NCI-H82 (cell line): Measurements from ENCODE around the gene SLC16A13.

Experiments
- DNase-seq: peaks from one replicate; lab custom pipeline; 2025; lab: John Stamatoyannopoulos, UW

Gene SLC16A13

DNA sequence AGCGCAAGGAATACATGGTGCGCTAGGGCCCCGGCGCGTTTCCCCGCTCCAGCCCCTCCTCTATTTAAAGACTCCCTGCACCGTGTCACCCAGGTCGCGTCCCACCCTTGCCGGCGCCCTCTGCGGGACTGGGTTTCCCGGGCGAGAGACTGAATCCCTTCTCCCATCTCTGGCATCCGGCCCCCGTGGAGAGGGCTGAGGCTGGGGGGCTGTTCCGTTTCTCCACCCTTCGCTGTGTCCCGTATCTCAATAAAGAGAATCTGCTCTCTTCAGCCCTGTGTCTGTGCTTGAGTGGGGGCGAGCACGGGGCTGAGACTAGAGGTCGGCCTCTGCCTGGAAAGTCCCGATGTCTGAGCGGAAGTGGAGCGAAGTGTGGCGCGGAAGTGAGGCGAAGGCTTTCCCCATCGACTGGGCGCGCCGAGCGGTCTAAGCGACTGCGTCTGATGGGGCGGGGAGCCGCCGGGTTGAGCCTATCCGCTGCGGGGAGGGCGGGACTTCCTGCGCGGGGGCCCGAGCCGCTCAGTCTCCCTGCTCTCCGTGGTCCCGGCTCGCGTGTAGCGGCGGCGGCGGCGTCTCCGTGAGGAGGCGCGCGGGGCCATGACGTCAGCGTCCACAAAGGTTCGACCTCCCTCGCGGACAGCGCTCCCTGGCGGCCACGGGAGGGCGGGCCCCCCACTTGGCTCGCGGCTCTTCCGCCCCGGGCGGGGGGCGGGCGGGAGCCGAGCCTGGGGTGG, 21.4 kb upstream of the SLC16A13 start:
- DNase-seq, result peak; percentile 99

GRCh38 chr17:7014995-7015958, 20.5 kb upstream of the SLC16A13 start:
- DNase-seq, result peak; percentile 63

DNA sequence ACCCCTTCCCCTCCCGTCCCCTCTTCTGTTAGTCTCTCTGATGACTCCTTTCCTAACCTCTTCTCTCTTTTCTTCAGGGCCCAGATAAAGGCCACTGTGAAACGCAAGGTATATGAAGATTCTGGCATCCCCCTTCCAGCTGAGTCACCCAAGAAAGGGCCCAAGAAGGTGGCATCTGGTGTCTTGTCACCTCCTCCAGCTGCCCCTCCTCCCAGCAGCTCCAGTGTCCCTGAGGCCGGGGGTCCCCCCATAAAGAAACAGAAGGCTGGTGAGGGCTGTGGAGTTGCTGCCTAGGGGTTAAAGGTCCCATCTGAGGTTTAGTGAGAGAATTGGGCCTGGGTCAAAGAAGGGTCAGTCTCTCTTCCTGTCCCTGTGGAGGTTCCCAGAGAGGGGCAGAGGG, 19.4 kb upstream of the SLC16A13 start:
- no peak for DNase-seq

DNA sequence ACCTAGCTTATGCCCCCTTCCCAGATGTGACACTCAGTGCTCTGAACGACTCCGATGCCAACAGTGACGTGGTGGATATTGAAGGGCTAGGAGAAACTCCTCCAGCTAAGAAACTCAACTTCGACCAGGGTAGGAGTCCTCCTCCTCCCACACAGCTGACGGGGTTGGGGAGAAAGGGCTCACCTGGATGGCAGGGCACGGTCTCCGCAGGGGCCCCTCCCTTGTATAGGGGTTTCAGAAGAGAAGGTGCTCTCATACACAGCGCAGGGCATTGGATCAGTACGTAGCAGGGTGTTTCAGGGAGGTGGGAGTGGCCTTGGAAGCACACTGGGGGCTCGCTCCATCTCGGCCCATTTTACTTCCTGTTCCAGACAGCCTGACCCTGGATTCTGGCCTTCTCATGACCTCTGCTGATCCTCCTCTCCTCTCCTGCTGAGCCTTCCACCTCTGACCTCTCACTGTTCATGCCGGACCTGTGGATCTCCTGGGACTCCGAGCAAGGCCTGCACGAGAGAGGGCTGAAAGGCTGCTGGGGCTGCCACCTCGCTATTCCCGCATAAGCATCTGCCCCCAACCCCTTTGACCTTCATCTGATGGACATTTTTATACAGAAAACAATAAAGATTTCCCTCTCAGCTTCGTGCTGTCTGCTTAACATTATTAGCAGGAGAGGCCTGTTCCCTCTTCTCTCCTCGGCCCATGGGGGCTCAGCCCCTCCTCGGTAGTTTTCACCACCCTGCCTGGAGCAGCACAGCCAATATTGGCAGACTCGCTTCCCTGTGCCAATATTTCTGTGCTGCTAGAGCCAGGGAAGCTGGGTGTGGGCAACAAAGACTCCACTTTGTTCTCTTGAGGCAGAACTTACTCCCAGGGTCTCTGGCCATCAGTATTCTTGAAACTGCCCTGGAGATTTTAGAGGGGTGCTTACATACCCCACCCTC, 18.7 kb upstream of the SLC16A13 start:
- DNase-seq, result no peak

- DNase-seq, result no peak
These were observed 18.0 kb upstream of the SLC16A13 start for GRCh38 chr17:7017827-7018200.

- DNase-seq, result peak; percentile 13
These were observed 17.4 kb upstream of the SLC16A13 start for GRCh38 chr17:7018331-7018964.

GRCh38 chr17:7019367-7019766, 16.4 kb upstream of the SLC16A13 start:
- no peak for DNase-seq

DNA sequence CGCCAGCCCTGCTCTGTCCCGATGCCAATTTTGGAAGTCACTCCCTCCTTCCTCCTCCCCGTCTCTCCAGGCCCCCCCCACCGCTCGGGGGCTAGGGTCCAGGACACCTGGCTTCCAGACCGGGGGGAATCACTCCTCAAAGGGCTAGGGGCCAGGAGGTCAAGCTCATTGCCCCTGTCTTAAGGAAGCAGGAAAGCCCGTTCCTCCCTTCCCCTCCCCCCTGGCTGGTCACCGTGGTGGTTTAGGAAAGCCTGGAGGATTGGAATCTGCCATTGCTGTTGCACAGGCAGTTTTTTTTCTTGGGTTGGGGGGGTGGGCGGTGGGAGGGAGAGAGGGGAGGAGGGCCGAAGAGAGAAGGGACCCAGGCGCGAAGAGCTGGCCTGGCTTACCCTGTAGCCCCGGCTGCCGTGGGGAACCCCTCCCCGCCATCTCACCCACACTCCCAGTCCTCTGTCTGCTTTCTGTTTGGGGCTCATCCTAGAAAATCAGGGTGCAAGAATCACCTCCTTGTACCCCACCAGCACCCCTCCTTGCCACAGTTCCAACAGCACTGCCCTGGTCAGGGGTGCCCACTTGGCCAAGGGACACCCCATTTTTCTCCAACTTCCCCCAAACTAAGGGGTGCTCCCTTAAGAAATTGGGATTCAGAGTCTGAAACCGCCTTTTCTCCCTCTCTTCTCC, 15.8 kb upstream of the SLC16A13 start:
- peak; percentile 78 for DNase-seq

DNA sequence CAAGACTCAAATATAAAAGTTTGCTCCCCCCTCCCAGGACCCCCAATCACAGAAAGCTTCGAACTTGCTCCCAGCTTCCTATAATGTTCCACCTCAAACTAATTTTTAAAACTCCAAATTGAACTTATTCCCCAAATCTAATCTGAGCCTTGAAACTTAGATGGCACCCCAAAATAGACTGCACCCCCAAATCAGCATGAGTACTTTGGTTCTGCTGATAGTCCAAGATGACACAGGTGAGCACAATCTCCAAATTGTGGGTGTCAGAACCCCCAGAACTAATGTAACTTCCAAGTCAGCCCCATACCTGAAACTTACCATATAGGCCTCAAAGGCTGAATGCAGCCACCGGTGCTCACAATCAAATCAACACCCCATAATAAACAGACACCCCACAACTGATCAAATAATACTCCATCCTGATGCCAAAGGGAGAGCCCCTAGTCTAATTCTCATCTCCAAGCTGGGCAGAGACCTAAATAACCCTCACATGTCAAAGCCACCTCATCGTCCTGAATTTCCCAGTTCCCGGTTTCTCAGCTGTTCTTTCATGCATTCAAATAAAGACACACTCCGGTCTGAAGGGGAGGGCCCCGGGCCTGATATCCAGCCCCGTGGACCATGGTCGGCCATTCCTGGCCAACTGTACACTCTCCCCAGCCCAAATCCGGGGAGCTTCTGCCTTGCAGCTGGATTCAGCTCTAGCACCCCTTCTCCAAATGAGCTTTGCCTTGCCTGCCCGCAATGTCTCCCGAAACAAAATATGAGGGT, 14.7 kb upstream of the SLC16A13 start:
- DNase-seq, result no peak

DNA sequence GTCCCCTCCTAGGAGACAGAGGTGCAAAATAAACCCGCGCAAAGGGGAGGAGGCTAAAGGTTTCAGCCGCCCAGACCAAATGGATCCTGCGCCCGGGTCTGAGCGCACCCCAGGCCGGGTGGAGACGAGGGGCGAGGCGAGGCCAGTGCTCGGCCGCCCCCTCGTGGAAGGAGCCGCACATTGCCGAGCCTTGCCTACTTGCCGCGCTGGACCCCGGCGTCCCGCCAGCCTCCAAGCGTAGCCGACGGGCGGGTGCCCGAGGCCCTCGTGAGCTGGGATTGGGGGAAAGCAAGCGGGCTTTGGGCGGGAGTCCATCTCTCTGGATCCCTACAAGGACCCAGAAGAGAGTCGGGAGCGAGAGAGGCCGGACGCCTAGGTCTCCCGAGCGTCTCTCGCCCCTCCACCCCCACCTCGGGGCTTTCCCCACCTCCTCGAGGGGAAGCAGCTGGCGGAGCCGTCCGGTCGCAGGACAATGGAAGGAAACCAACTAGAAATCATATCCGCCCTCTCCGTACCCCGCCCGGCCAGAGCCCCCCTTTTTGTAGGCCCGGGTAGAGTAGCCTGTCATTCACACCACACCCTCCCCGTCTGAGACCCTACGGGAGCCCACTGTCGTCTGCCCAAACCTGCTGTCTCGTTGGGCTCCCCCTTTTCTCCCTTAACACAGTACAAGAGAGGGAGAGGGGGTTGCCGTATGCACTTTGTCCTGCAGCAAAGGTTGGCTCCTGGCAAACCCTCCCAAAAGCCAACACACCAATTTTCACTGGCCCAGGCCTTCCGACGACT, 13.6 kb upstream of the SLC16A13 start:
- DNase-seq, result peak; percentile 83

DNA sequence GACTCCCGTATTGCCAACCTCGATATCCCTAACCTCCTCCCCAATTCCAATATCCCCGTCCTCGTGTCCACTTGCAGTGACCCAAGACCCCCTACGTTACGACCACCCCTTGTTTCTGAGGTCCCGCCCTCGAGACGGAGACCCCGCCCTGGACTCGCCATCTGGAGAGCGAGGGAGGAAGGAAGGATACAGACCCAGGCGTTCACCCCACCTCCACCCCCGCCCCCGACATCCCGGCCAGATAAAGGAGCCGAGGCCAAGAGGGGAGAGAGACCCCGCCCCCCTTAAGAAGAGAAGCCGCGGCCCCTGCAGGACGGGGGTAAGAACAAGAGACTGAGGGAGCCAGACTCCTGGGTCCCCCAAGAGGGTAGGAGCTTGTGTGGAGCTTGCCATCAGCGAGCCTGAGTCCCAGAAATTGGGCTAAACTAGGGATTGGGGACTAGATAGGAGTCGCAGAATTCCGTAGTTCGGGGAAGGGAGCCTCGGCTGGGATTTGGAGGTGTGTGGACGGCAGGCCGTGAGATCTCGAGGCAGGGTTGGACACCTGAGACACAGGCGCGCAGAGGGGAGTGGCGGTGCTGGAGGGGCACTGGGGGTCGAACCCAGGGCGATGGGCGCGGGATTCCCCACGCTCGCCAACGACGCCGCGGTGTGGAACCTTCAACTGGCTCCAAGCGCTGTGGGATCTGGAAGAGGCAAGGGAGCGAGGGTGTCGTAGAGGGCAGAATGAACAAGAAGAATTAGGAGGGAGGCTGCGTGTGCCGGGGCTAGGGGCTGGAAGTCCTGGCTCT, 12.8 kb upstream of the SLC16A13 start, which contains the start of gene BCL6B:
Gene BCL6B (plus strand): TSS at position 270 of the 791 bp plus-strand sequence. CDS start 622 bp downstream, outside the sequence.
- no peak for DNase-seq

DNA sequence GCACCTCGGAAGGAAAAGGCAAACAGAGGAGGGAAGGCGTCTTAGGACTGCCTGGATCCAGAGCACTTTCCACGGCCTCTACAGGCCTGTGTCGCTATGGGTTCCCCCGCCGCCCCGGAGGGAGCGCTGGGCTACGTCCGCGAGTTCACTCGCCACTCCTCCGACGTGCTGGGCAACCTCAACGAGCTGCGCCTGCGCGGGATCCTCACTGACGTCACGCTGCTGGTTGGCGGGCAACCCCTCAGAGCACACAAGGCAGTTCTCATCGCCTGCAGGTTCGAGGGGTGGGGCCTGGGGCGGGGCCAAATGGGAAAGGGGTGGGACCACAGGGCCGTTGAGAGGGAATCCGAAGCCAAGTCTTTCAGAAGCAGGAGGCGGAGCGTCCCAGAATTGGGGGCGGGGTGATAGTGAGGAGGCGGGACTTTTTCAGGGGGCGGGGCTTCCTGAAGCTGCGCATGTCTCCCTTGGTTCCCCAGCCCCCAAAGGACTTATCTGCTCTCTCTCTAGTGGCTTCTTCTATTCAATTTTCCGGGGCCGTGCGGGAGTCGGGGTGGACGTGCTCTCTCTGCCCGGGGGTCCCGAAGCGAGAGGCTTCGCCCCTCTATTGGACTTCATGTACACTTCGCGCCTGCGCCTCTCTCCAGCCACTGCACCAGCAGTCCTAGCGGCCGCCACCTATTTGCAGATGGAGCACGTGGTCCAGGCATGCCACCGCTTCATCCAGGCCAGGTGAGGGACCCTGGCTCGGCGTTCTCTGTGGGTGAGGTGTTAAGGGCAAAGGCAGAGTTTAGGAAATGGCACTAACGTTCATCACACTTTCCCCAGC, 12.0 kb upstream of the SLC16A13 start:
- peak; percentile 84 for DNase-seq

DNA sequence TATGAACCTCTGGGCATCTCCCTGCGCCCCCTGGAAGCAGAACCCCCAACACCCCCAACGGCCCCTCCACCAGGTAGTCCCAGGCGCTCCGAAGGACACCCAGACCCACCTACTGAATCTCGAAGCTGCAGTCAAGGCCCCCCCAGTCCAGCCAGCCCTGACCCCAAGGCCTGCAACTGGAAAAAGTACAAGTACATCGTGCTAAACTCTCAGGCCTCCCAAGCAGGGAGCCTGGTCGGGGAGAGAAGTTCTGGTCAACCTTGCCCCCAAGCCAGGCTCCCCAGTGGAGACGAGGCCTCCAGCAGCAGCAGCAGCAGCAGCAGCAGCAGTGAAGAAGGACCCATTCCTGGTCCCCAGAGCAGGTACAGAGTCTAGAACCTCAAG, 11.4 kb upstream of the SLC16A13 start:
- no peak for DNase-seq

DNA sequence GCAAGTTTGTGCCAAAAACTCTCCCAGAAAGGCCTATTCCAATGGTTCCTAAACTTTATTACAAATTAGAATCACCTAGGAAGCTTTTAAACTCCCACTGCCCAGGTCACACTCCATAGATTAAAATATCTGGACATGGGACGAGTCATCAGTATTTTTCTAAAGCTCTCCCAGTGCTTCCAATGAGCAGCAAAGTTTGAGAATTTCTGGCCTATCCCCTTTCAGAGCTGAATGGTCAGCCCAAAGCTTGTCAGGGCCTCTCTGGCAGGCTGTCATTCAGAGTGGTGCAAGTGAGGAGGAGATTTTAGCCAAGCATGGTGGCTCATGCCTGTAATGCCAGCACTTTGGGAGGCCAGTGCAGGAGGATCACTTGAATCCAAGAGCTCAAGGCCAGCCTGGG, 10.6 kb upstream of the SLC16A13 start:
- DNase-seq, result no peak

GRCh38 chr17:7026471-7027115, 9.2 kb upstream of the SLC16A13 start:
- no peak for DNase-seq

DNA sequence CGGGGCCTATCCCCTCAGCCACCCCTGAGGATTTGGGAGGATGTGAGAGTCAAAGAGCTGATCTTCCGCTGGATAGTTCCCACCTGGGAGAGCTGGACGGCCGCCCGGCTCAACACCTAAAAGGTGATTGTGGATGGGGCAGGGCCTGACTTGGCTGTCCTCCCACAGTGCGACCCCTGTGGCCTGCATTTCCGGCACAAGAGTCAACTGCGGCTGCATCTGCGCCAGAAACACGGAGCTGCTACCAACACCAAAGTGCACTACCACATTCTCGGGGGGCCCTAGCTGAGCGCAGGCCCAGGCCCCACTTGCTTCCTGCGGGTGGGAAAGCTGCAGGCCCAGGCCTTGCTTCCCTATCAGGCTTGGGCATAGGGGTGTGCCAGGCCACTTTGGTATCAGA, 8.5 kb upstream of the SLC16A13 start:
- DNase-seq, result no peak

DNA sequence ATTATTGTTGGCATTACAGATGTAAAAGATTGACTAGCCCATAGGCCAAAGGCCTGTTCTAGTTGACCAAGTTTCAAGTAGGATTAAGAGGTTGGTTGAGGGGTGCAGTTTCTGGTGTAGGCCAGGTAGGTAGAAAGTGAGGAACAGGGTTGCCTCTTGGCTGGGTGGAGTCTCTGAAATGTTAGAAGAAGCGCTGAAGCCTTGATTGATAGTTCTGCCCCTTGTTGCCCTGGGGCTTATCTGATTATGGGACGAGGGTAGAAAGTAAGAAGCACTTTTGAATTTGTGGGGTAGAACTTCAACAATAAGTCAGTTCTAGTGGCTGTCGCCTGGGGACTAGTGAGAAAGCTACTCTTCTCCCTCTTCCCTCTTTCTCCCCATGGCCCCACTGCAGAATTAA, 6.7 kb upstream of the SLC16A13 start:
- DNase-seq, result no peak
